Fibroblast of skin of right biceps (primary cell): ENCODE results near the gene MAGEA3.
"Not testable (repeated sequence)": the region's sequence is repeated elsewhere in the genome, so short reads cannot be mapped to it uniquely, and the experiment has no call there.

Experiments
- DNase-seq: peaks from one replicate; pipeline ENCODE4 v3.0.0-alpha.2; 2013

MAGEA3 gene

DNA sequence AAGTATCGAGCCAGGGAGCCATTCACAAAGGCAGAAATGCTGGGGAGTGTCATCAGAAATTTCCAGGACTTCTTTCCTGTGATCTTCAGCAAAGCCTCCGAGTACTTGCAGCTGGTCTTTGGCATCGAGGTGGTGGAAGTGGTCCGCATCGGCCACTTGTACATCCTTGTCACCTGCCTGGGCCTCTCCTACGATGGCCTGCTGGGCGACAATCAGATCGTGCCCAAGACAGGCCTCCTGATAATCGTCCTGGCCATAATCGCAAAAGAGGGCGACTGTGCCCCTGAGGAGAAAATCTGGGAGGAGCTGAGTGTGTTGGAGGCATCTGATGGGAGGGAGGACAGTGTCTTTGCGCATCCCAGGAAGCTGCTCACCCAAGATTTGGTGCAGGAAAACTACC, 37.9 kb downstream of the MAGEA3 start:
- DNase-seq, result not testable (repeated sequence)

DNA sequence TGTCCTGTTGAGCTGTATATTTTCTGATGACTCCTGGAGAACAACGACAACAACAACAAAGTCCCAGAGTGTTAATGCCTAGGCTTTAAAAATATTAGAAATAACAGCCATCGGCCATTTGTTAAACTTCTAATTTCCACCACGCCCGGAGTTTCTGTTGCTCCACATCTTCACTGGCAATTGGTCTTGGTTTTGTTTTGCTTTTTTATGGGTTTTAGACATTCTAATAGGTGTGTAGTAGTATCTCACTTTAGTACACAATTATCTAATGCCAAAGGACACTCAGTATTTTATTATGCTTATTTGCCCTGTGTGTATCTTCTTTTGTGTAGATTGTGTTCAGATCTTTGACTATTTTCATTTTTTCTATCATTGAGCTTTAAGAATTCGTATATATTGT, 40.0 kb downstream of the MAGEA3 start:
- DNase-seq, result no peak
